ENCODE measurements around the gene SULT6B1. TPM values are rescaled to one million over a fixed set of nuclear protein-coding genes. Genes with fewer than 3 reads are reported as not detected.

Gene SULT6B1
- total and polyA plus RNA-seq, 12 donors, result not detected

DNA sequence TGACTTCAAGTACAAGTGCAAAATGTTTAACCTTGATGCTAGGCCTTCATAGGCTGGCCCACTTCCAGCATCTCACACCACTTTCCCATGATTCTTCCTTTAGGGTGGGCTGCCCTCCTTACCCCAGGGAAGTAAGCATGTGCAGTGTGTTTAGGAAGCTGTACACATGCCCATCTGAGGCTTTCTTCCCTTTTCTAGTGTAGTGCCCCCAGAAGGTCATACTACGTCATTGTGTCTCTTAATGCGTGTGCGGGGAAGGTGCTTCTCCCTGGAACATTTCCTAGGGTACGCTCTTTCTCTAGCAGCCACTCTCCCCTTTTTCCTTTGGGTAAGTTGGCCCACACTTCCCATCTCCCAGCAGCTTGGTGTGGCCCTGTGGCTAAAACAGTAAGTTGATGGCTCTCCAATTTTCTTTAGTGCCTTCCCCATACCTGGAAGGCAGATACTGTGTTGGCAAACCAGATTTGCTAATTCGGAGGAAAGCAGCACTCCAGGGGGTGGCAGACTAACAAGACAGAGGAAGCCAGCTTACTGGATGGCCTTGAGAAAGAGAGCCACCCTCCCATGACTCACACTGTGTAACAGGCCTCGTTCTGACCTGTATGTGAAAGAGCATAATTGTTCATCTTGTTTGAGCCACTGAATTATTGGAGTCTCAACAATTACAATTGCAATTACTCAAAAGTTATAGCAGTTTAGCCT is 1.1 kb upstream of the SULT6B1 start:
- ATAC-seq (peak in 3 of 8 donors; percentile 42 to 47 (median 43)), DNase-seq (no peak)
- H3K4me1 ChIP-seq, result peaks cover 0 to 13% (median 0%) of the 10 kb centered on the region in 9 donors
- H3K36me3 ChIP-seq, result no peaks in the 10 kb centered on the region
- no peaks in the 10 kb centered on the region for H3K9me3 ChIP-seq
- H3K27me3 ChIP-seq, result peaks cover 0 to 3% (median 0%) of the 10 kb centered on the region in 7 donors
- no peak overlapping the region for H3K4me3 ChIP-seq
- intact Hi-C loops (cut with DNase I), result loop anchor here in 1 of 10 donors (10.0 kb wide), 1 partner anchor 695 kb away; no protein-coding TSS in a partner anchor
- peak overlapping the region in 1 of 10 donors; percentile 47 for H3K27ac ChIP-seq
- TF ChIP-seq, protein P1, sequence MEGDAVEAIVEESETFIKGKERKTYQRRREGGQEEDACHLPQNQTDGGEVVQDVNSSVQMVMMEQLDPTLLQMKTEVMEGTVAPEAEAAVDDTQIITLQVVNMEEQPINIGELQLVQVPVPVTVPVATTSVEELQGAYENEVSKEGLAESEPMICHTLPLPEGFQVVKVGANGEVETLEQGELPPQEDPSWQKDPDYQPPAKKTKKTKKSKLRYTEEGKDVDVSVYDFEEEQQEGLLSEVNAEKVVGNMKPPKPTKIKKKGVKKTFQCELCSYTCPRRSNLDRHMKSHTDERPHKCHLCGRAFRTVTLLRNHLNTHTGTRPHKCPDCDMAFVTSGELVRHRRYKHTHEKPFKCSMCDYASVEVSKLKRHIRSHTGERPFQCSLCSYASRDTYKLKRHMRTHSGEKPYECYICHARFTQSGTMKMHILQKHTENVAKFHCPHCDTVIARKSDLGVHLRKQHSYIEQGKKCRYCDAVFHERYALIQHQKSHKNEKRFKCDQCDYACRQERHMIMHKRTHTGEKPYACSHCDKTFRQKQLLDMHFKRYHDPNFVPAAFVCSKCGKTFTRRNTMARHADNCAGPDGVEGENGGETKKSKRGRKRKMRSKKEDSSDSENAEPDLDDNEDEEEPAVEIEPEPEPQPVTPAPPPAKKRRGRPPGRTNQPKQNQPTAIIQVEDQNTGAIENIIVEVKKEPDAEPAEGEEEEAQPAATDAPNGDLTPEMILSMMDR (IDR thresholded peaks at IDR 0.05), result no peak
- WGBS, 2 donors, result 73% methylated on average over 6 of the region's 6 CpGs

DNA sequence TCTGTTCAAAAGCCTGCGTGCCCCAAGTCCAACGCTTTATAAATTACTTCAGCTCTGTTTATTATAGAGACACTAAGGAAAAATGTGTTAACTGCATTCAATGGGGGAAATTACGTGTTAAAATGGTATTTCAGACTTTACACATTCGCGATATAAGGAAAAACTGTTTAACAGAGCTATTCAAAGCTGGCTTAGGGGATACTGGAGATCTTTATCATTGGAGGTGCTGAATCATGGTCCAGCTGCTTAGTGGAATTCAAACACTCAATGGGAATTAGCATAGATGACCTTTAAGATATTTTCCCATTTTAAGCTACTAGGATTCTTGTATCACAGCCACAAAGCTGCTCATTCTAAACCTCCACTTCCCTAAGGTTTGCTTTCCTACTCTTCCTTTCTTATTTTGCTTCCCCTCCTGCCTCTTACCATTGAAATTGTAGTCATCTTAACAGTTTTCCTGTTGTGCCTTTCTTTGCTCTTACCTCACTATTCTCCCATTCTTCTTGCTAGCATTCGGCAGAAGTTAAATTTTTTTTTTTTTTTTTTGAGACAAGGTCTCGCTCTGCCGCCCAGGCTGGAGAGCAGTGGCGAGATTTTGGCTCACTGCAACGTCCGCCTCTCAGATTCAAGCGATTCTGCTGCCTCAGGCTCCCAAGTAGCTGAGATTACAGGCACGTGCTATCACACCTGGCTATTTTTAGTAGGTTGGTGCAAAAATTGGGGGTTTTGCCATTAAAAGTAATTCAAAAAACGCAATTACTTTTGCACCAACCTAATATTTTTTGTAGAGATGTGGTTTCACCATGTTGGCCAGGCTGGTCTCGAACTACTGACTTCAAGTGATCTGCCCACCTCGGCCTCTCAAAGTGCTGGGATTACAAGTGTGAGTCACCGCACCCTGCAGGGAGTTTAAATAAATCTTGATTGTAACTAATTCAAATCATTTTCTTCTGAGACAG is 6.5 kb downstream of the SULT6B1 start:
- 70 to 74% methylated on average over 17 of the region's 17 CpGs for WGBS, 2 donors
- no peak overlapping the region for H3K4me3 ChIP-seq
- intact Hi-C loops (cut with DNase I), result loop anchor here in 1 of 10 donors (10.0 kb wide), 1 partner anchor 703 kb away; no protein-coding TSS in a partner anchor
- H3K4me1 ChIP-seq, result no peaks in the 10 kb centered on the region
- no peaks in the 10 kb centered on the region for H3K9me3 ChIP-seq
- DNase-seq, result no peak
- no peak for ATAC-seq
- no peak overlapping the region for H3K27ac ChIP-seq
- H3K27me3 ChIP-seq, result peaks cover 0 to 4% (median 0%) of the 10 kb centered on the region in 7 donors
- no peaks in the 10 kb centered on the region for H3K36me3 ChIP-seq
- TF ChIP-seq, protein P1 (IDR thresholded peaks at IDR 0.05), result no peak

DNA sequence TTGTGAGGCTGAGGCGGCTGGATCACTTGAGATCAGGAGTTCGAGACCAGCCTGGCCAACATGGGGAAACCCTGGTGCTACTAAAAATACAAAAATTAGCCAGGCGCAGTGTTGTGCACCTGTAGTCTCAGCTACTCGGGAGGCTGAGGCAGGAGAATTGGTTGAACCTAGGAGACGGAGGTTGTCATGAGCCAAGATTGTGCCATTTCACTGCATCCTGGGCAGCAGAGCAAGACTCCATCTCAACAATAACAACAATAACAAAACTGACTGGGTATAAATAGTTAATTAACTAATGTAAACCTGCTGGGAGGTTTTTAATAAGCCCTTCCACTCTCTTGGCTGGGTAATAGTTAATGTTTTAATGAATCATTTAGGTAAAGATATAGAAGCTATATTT is 7.8 kb downstream of the SULT6B1 start:
- 96 to 97% methylated on average over 5 of the region's 5 CpGs for WGBS, 2 donors

More for the DNA sequence above, 7.8 kb downstream of the SULT6B1 start:
- no peaks in the 10 kb centered on the region for H3K9me3 ChIP-seq
- DNase-seq, result no peak
- TF ChIP-seq, protein P1 (IDR thresholded peaks at IDR 0.05), result no peak
- peaks cover 0 to 7% (median 0%) of the 10 kb centered on the region in 7 donors for H3K27me3 ChIP-seq
- intact Hi-C loops (cut with DNase I), result loop anchor here in 1 of 10 donors (10.0 kb wide), 1 partner anchor 704 kb away; no protein-coding TSS in a partner anchor
- no peaks in the 10 kb centered on the region for H3K4me1 ChIP-seq
- no peak overlapping the region for H3K4me3 ChIP-seq
- H3K36me3 ChIP-seq, result no peaks in the 10 kb centered on the region
- ATAC-seq, result no peak
- no peak overlapping the region for H3K27ac ChIP-seq
